Testis (tissue), 2 donors: ENCODE measurements around the gene ARAP2.

ENCODE experiments used
- POLR2A ChIP-seq: fragments of 450-650 bp; IDR thresholded peaks from one replicate; pipeline ENCODE4 v1.6.1; 2017; ENCODE audit warnings: antibody characterized with exemption, mild to moderate bottlenecking, moderate library complexity
- TF ChIP-seq, protein P1 (sequence below), 3 experiments: fragments of 450-650 bp in 2 of 3; fragments of 200-600 bp in 1 of 3; sonication (generic) in 1 of 3; IDR thresholded peaks; one replicate each; pipeline ENCODE4 v1.5.1; 2016 to 2019; ENCODE audit warnings: antibody characterized with exemption in 3 of 3, mild to moderate bottlenecking in 2 of 3, moderate library complexity in 1 of 3

GRCh38 chr4:36020351-36020750, 224.0 kb downstream of the ARAP2 start:
- TF ChIP-seq, protein P1, sequence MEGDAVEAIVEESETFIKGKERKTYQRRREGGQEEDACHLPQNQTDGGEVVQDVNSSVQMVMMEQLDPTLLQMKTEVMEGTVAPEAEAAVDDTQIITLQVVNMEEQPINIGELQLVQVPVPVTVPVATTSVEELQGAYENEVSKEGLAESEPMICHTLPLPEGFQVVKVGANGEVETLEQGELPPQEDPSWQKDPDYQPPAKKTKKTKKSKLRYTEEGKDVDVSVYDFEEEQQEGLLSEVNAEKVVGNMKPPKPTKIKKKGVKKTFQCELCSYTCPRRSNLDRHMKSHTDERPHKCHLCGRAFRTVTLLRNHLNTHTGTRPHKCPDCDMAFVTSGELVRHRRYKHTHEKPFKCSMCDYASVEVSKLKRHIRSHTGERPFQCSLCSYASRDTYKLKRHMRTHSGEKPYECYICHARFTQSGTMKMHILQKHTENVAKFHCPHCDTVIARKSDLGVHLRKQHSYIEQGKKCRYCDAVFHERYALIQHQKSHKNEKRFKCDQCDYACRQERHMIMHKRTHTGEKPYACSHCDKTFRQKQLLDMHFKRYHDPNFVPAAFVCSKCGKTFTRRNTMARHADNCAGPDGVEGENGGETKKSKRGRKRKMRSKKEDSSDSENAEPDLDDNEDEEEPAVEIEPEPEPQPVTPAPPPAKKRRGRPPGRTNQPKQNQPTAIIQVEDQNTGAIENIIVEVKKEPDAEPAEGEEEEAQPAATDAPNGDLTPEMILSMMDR (IDR thresholded peaks at IDR 0.05) = no peak
- no peak for TF ChIP-seq POLR2A
